Uterus (tissue), 4 donors: ENCODE measurements around the gene GPR141. TPM values are rescaled to one million over a fixed set of nuclear protein-coding genes. Genes with fewer than 3 reads are reported as not detected.

Experiments used
- DNase-seq, 2 donors: peaks; one replicate each; pipeline ENCODE4 v3.0.0-alpha.2; 2019 to 2020
- H3K27ac ChIP-seq, 2 donors: fragments of 200-600 bp; sonication (generic); 1 replicate in 1 of 2; 2 replicates in 1 of 2; pipeline ENCODE4 v1.5.1; 2016 to 2018
- H3K27me3 ChIP-seq, 2 donors: fragments of 200-600 bp; sonication (generic); one replicate each; pipeline ENCODE4 v1.5.1; 2018 to 2019; ENCODE audit warnings: control low read depth in 1 of 2
- H3K36me3 ChIP-seq, 2 donors: fragments of 200-600 bp; sonication (generic); one replicate each; pipeline ENCODE4 v1.5.1; 2019; ENCODE audit warnings: control low read depth in 1 of 2
- H3K4me1 ChIP-seq, 2 donors: fragments of 200-600 bp; sonication (generic); one replicate each; pipeline ENCODE4 v1.5.1; 2018 to 2019; ENCODE audit warnings: control low read depth in 1 of 2
- H3K4me3 ChIP-seq, 2 donors: fragments of 200-600 bp; sonication (generic); 1 replicate in 1 of 2; 2 replicates in 1 of 2; pipeline ENCODE4 v1.5.1; 2018 to 2019; ENCODE audit warnings: mild to moderate bottlenecking in 1 of 2
- H3K9me3 ChIP-seq, 2 donors: fragments of 200-600 bp; sonication (generic); one replicate each; pipeline ENCODE4 v1.5.1; 2019; ENCODE audit warnings: control low read depth in 1 of 2
- POLR2A ChIP-seq, 2 donors: fragments of 450-650 bp; IDR thresholded peaks; one replicate each; pipeline ENCODE4 v1.6.1; 2016; ENCODE audit warnings: antibody characterized with exemption in 2 of 2, mild to moderate bottlenecking in 1 of 2, moderate library complexity in 1 of 2
- intact Hi-C: fragments of 100-400 bp; cut with DNase I; formaldehyde crosslinking; loops from one replicate; pipeline ENCODE4 v1.15.1; 2023; ENCODE audit warnings: low total_unique reads
- total RNA-seq, 4 donors: library from RNA; depleted of rRNA in 3 of 4; stranded (reverse); fragments of >200 nt in 3 of 4; gene quantifications; one replicate each; pipeline versions ENCODE4 v1.1.0 to v1.2.4, GENCODE V29; 2014 to 2023
- TF ChIP-seq, protein P1 (sequence below), 4 experiments: fragments of 200-600 bp in 2 of 4; fragments of 450-650 bp in 2 of 4; sonication (generic) in 2 of 4; IDR thresholded peaks; one replicate each; pipeline ENCODE4 v1.5.1; 2016 to 2019; ENCODE audit warnings: antibody characterized with exemption in 4 of 4, mild to moderate bottlenecking in 2 of 4, moderate library complexity in 1 of 4
- donor health status: DM: yes; HTN: yes; CAD: no.

Gene GPR141
- total RNA-seq, result 1 to 10 TPM in 1 of 4 donors, under 1 TPM in 1, not detected in 2; 0.58 to 1.8 TPM

- no peaks in the 10 kb centered on the region for H3K36me3 ChIP-seq
- no peaks in the 10 kb centered on the region for H3K27me3 ChIP-seq
- intact Hi-C loops, result no loop called here
- H3K27ac ChIP-seq, result no peak within 1 kb of the TSS
- no peak for DNase-seq
- H3K4me1 ChIP-seq, result peaks cover 0 to 4% of the 10 kb centered on the region in 2 donors
- H3K9me3 ChIP-seq, result no peaks in the 10 kb centered on the region
- TF ChIP-seq POLR2A (IDR thresholded peaks at IDR 0.05), result no peak
- TF ChIP-seq, protein P1, sequence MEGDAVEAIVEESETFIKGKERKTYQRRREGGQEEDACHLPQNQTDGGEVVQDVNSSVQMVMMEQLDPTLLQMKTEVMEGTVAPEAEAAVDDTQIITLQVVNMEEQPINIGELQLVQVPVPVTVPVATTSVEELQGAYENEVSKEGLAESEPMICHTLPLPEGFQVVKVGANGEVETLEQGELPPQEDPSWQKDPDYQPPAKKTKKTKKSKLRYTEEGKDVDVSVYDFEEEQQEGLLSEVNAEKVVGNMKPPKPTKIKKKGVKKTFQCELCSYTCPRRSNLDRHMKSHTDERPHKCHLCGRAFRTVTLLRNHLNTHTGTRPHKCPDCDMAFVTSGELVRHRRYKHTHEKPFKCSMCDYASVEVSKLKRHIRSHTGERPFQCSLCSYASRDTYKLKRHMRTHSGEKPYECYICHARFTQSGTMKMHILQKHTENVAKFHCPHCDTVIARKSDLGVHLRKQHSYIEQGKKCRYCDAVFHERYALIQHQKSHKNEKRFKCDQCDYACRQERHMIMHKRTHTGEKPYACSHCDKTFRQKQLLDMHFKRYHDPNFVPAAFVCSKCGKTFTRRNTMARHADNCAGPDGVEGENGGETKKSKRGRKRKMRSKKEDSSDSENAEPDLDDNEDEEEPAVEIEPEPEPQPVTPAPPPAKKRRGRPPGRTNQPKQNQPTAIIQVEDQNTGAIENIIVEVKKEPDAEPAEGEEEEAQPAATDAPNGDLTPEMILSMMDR (IDR thresholded peaks at IDR 0.05), result no peak
- no peak within 1 kb of the TSS for H3K4me3 ChIP-seq
Measured at GRCh38 chr7:37683246-37684120, at the start of gene GPR141. Gene GPR141, plus strand, starts transcription at chr7:37683766. Its CDS starts 56,628 bp downstream, at chr7:37740394.

GRCh38 chr7:37635346-37635745, 48.2 kb upstream of the GPR141 start:
- Histone ChIP-seq H3K9me3 (no peaks in the 10 kb centered on the region), H3K27ac (no peak overlapping the region), H3K27me3 (no peaks in the 10 kb centered on the region), H3K4me3 (no peak overlapping the region), H3K4me1 (no peaks in the 10 kb centered on the region), H3K36me3 (no peaks in the 10 kb centered on the region)
- intact Hi-C loops, result no loop called here
- no peak for DNase-seq
- TF ChIP-seq, protein P1 (IDR thresholded peaks at IDR 0.05), result no peak
- no peak for TF ChIP-seq POLR2A (IDR thresholded peaks at IDR 0.05)

DNA sequence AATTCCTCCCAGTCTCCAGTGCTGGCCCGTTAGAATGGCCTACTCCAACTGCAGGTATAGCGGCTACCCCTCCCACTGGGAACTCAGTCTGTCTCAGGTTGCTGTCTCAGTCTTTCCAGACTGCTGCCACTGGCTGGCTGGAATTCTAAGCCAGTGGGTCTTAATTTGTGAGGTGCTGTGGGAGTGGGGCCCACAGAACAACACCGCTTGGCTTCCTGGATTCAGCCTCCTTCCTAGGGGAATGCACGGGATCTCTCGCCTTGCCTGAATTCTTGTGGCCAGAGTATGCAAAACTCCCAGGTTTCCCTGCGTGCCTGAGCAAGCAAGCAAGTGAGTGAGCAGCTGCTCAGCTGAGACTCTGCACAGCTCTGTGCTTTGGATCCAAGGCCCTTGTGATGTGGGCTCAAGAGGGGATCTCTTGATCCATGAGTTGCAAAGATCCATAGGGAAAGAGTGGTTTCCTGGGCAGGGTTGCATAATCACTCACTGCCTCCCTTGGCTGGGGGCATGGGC, 41.5 kb upstream of the GPR141 start:
- Histone ChIP-seq H3K4me3 (no peak overlapping the region), H3K9me3 (no peaks in the 10 kb centered on the region), H3K4me1 (no peaks in the 10 kb centered on the region), H3K36me3 (no peaks in the 10 kb centered on the region), H3K27me3 (no peaks in the 10 kb centered on the region), H3K27ac (no peak overlapping the region)
- no peak for DNase-seq
- intact Hi-C loops, result no loop called here
- TF ChIP-seq POLR2A (IDR thresholded peaks at IDR 0.05), result no peak
- TF ChIP-seq, protein P1 (IDR thresholded peaks at IDR 0.05), result no peak

DNA sequence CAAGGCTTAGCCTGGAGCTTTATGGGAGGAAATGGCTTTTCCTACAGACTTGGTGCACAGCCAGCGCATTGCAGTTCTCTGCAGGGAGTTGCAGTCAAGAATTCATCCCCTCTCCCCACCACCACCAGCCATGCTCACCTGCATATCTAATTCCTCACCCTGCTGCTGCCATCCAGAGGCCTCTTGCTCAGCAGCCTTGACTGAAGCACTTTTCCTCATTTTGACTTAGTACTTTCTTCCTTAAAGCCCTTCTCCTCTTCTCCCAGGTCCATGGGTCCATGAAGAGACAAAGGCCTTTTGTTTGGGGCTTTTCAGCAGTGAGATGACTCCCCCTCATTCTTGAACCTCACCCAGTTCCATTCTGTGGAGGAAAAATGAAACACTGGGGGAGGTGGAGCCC, 39.7 kb upstream of the GPR141 start:
- Histone ChIP-seq H3K4me3 (no peak overlapping the region), H3K4me1 (no peaks in the 10 kb centered on the region), H3K27me3 (no peaks in the 10 kb centered on the region), H3K9me3 (no peaks in the 10 kb centered on the region), H3K27ac (no peak overlapping the region), H3K36me3 (no peaks in the 10 kb centered on the region)
- TF ChIP-seq POLR2A (IDR thresholded peaks at IDR 0.05), result no peak
- TF ChIP-seq, protein P1 (IDR thresholded peaks at IDR 0.05), result no peak
- intact Hi-C loops, result no loop called here
- DNase-seq, result no peak
